ENCODE results near the gene SFPQ.

DNA sequence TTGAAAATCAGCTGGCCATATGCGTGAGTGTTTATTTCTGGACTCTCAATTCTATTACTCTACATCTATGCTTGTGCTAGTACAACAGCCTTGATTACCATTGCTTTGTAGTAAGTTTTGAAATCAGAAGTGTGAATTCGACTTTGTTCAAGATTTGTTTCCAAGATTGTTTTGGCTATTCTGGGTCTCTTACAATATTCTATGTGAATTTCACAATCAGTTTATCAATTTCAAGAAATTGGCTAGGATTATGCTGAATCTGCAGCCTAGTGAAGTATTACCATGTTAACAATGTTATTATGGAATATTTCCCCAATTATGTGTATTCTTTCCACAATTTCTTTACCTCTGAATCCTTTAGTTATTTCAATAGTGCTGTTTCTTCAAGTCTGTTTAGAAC lies 19.5 kb downstream of the SFPQ start:
- TF ChIP-seq TAF1 (IDR thresholded peaks at IDR 0.05; ENCODE audit: low read depth, low read length) (no peak), SPI1 (IDR thresholded peaks at IDR 0.05; ENCODE audit: low read depth, low read length) (no peak), POLR2AphosphoS5 (IDR thresholded peaks at IDR 0.05; ENCODE audit: low read depth, low read length) (no peak)

Measured in GM12891 (cell line).